SHP77 treated with DMSO at 0.1 percent for 48 hours (cell line): ENCODE results near the gene SYNGR1.

Experiments used
- DNase-seq: peaks from one replicate; lab custom pipeline; 2025; lab: John Stamatoyannopoulos, UW

The SYNGR1 gene

DNA sequence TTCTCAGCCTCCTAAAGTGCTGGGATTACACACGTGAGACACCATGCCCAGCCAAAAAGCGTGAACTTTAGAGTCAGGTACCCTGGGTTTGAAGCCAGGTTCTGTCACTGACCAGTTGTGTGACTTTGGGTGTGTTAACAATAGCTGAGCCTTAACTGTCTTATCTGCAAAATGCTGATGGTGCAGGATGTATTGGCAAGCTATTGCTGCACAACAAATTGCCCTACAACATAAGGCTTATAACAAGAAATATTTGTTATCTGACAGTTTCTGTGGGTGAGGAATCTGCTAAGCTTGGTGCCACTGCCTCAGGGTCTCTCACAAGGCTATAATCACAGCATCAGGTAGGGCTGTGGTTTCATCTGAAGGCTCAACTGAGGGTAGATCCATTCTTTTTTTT is 21.9 kb downstream of the SYNGR1 start:
- no peak for DNase-seq

GRCh38 chr22:39374191-39374590 is 24.4 kb downstream of the SYNGR1 start:
- no peak for DNase-seq

- no peak for DNase-seq
Observed at GRCh38 chr22:39374801-39375200, 25.0 kb downstream of the SYNGR1 start.

GRCh38 chr22:39375646-39376045 is 25.9 kb downstream of the SYNGR1 start:
- DNase-seq, result no peak

- no peak for DNase-seq
Observed at GRCh38 chr22:39379756-39380730, 30.3 kb downstream of the SYNGR1 start.

- no peak for DNase-seq
Observed at GRCh38 chr22:39381009-39381755, 31.4 kb downstream of the SYNGR1 start.

DNA sequence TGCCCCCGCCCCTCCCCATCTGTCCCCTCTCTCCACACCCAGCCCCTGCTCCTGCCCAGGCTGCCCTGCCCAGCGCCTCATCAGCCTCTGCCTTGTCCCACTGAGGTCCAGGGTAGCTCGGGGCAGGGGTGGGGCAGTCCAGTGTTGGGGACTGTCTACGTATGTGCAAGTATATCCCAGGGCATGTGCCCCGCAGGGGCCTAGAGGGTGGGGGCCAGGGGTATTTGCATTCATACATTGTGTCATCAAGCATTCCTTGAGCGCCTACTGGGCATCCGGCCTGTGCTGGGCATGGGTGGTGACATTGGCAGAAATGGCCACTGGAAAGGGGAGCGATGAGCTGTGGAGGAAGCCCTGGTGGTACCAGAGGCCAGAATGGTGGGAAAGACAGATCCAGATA is 32.1 kb downstream of the SYNGR1 start:
- no peak for DNase-seq

DNA sequence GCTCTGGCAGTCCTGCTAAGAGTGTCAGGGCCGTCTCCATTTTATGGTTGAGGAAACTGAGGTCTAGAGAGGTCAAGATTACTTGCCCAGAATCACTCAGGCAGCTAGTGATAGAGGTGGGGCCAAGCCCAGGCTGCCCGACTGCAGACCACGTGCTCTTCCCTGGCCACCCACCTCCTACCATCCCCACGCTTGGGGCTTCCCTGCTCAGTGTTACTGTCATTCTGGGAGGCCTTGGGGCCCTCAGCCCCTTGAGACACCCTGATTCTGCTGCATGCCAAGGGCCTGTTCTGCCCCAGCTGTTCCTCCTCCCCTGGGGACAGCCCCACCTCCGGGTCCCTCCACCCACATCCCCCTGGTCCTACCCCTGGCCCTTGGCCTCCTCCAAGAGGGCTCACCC is 32.6 kb downstream of the SYNGR1 start:
- DNase-seq, result no peak

DNA sequence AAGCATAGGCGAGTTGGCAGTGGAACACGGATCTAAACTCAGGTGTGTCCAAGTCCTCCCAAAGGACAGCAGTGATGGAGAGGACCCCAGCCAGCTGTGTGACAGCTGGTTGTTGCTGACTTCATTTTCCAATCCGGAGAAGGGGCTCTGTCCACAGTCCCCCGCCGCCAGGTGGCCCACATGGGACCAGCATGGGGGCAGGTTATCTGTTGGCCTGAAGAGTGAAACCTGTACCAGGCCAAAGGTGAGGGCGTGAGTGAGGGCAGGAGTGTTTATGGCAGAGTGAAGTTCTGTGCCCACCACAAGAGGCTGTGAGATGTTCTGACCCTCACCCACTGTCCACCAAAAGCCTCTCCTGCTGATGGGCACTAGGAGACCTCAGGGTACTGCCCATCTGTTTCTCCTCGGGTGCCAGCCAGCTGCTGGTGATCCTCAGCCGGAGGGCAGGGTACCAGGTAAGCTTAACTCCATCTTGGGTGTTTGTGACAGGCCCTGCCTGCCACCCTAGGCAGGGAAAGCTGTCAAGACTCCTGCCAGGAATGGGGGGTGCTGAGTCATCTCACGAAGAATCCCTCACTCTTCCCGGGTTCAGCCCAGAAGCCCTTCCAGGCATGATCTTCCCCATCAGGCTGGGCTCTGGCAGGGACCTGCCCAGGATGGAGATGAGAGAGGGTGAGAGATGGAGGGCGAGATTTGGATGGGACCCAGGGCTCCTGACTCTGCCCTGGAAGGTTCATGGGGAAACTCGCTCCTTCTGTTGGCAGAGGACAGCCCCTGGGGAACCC is 34.2 kb downstream of the SYNGR1 start:
- DNase-seq, result no peak

DNA sequence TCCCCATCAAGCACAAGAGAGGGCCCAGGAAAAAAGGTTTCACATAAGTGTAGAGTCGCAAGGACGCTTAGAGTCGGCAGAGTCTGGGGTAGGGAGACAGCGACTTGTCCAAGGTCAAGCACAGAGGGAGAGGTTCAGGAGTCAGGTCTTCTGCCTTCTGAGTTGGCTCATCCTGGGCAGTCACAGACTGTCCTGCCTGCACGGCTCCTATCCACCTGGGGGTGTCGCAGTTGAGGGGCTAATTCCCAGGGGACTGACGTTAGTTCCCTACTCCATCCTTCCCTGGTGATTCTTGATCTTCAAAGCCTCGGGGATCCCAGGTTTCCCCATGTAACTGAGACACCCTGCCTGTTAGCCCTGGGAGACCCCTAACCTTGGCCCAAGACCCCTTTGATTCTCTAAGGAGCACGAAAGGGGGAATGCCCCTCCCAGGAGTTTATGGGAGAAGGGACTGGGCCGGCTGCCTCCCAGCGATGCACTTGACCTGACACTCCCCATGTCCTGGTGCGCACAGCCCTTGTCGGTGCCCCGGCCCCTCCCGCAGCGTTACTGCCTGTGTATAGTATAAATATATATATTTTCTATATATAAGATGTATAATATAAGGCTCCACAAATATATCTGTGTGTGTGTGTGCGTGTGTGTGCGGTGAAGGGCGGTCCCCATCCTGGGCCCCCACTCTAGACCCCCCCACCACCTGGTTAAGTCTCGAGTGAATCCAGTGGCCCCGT is 35.1 kb downstream of the SYNGR1 start:
- DNase-seq, result no peak

GRCh38 chr22:39388261-39389011 is 38.6 kb downstream of the SYNGR1 start:
- DNase-seq, result peak; percentile 46

DNA sequence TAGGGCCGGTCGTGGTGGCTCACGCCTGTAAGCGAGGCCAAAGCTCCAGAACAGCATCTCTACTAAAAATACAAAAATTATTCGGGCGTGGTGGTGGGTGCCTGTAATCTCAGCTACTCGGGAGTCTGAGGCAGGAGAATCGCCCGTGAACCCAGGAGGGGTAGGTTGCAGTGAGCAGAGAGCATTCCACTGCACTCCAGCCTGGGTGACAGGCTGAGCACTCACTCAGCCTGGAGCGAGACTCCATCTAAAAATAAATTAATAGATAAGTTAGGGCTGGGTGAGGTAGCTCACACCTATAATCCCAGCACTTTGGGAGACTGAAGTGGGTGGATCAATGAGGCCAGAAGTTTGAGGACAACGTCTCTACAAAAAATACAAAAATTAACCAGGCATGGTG is 39.6 kb downstream of the SYNGR1 start:
- DNase-seq, result no peak

DNA sequence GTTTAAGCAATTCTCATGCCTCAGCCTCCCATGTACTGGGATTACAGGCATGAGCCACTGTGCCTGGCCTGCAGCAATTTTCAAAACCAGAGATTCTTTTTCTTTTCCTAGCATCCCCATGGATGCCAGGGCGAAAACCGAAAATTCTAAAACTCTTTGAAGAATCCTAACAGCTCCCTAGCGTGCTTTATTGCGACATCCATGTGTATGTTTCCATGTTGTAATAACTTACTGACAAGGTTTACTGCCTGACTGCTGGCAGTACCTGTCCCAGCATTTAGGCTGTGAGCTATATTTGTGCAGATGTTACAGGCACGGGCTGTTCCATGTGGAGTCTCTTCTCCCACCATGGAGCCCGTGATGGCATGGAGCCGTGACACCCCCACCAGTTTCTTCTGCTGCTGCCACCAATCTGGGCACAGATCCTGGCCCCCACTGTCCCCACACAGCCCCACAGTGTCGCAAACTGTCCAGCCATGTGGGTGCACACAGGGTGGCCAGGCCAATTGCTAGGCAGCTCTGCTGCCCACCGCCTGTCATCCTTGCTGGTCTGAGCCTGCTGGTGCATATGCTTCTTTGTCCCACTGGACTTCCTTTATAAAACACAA is 42.7 kb downstream of the SYNGR1 start:
- DNase-seq, result no peak

DNA sequence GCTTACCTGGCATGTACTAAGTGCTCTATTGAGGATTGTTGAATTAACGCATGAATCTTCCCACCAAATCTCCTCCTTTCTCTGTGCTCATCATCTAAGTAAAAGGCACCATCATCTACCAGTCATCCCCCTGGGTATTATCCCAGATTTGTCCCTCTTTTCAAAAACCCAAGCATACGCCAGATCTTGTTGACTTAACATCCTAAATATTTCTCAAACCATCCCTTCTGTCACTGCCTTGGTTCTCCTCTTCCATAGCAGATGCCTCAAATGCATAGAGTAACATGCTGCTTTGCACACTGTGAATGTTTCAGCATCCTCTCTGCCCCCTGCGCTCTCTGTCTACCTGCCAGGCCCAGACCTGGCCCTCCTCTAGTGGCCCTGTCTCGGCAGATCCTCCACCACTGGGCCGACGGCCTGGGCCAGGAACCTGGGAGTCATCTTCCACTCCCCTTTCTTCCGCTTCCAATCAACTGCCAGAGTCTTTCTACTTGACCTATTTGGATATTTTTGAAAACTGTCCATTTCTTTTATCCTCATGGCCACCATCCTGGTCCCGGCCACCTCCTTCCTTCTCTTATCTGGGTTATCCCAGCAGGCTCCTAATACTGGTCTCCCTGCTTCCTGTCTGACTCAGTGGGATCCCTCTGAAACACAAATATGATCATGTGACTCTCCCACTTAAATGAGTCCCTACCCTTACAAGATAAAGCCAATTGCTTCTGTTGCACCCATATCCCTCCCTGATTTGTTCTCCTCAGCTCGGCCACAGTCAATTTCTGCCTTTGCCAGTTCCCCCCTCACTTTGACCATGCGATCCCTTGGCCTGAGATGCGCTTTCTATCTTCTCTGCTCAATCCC is 46.4 kb downstream of the SYNGR1 start:
- no peak for DNase-seq

DNA sequence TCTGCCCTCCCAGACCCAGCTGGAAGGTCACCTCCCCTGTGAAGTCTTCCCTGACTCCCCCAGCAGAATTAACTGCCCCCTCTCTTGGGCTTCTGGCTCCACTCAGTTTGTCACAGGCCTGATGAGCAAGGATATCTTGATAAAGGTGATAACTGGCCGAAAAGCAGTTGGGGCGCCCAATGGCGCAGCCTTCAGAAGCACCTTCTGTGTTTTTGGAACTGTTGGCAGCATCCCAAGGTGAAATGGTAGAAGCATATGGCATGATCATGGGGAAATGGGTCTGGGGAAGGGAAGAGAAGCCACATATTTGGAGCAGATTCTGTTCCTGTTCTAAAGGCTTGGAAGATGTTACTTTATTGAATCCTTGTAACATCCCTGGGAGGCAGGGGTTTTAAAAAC is 47.0 kb downstream of the SYNGR1 start:
- DNase-seq, result no peak

DNA sequence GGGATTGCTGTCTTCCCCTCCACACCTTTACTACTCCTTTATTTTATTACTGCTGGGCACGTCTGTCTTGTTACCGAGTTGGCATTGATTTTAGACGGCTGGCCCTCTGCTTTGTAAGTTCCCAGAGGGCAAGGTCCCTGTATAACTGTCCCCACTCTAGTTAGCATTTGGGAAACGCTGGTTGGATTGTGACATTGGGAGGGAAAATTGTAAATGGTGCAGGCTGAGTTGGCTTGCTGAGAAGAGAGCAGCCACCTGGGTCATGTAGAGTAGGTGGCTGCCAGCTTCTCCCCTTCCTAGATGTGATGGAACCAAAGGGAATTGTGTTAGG is 51.5 kb downstream of the SYNGR1 start:
- DNase-seq, result no peak

- no peak for DNase-seq
Observed at GRCh38 chr22:39405346-39406085, 55.7 kb downstream of the SYNGR1 start.

- no peak for DNase-seq
Observed at GRCh38 chr22:39408173-39408572, 58.4 kb downstream of the SYNGR1 start.

DNA sequence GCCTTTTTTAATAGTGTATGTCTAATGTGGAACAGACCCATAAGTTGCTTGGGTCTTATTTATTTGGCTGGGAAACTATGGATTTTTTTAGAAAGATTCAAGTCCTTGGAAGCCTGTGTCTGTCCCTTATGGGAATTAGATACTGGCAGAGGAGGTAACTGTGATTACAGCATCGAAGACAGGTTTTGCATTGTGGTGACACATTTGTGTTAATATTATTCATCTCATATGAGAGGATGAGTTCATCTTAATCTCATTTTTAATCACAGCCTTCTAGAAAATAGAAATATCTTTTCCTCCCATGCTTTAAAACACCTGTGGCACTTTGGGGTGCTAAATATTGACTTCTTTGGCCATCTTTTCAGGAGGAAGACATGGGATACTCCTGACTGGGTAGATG is 59.0 kb downstream of the SYNGR1 start:
- no peak for DNase-seq
